Measurements from ENCODE around the gene SLC30A7. TPM values are rescaled to one million over a fixed set of nuclear protein-coding genes. Genes with fewer than 3 reads are reported as not detected.

Gene SLC30A7
- total RNA-seq, 2 donors from 2014 or later = 21.7 to 26.2 TPM

DNA sequence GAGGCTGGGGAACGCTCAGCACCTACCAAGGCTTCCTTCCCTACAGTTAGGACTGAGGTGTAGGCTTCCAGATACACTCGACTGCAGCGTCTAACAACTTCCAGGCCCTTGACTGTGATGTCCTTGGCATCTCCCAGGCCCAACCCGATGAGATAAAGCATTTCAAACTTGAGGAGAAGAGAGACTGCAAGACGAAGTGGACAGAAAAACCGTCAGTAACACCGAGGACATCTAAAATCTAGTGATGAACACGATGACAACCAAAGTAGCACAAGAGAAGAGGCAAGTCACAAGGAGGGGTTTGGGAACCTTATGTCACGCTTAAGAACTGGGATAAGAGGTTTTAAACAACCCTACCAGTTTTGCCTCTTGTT is 129.4 kb downstream of the SLC30A7 start:
- Mint-ChIP-seq H3K4me3 (peak overlapping the region; percentile 84), H3K4me1 (peaks cover 32% of the 10 kb centered on the region), H3K9me3 (no peaks in the 10 kb centered on the region), H3K27ac (peak overlapping the region; percentile 95), H3K36me3 (ENCODE audit: low read depth) (peaks cover 6% of the 10 kb centered on the region), H3K27me3 (ENCODE audit: insufficient read depth) (no peaks in the 10 kb centered on the region)
- 0 to 5% methylated on average over 5 to 9 of the region's 9 CpGs for WGBS, 2 experiments (ENCODE audit: insufficient coverage in 1 of 2, insufficient read length in 1 of 2)
- Histone ChIP-seq H3K9ac (ENCODE audit: extremely low read depth, low read length, poor library complexity, severe bottlenecking) (peak overlapping the region; percentile 73), H3K9me3 (ENCODE audit: control insufficient read depth, low read length) (no peaks in the 10 kb centered on the region), H3K36me3 (ENCODE audit: control insufficient read depth, insufficient read depth, low read length) (peaks cover 20% of the 10 kb centered on the region), H3K27ac (ENCODE audit: low read depth, low read length) (no peak overlapping the region), H3K27me3 (ENCODE audit: control insufficient read depth, insufficient read depth, low read length, poor library complexity, severe bottlenecking) (no peaks in the 10 kb centered on the region), H3K4me3 (ENCODE audit: low read length) (peak overlapping the region; percentile 96), H3K4me1 (ENCODE audit: control insufficient read depth, insufficient read depth, low read length) (peaks cover 15% of the 10 kb centered on the region)
- TF ChIP-seq, protein P1, sequence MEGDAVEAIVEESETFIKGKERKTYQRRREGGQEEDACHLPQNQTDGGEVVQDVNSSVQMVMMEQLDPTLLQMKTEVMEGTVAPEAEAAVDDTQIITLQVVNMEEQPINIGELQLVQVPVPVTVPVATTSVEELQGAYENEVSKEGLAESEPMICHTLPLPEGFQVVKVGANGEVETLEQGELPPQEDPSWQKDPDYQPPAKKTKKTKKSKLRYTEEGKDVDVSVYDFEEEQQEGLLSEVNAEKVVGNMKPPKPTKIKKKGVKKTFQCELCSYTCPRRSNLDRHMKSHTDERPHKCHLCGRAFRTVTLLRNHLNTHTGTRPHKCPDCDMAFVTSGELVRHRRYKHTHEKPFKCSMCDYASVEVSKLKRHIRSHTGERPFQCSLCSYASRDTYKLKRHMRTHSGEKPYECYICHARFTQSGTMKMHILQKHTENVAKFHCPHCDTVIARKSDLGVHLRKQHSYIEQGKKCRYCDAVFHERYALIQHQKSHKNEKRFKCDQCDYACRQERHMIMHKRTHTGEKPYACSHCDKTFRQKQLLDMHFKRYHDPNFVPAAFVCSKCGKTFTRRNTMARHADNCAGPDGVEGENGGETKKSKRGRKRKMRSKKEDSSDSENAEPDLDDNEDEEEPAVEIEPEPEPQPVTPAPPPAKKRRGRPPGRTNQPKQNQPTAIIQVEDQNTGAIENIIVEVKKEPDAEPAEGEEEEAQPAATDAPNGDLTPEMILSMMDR (conservative IDR thresholded peaks at IDR 0.05) = no peak
- peak; percentile 74 for DNase-seq

DNA sequence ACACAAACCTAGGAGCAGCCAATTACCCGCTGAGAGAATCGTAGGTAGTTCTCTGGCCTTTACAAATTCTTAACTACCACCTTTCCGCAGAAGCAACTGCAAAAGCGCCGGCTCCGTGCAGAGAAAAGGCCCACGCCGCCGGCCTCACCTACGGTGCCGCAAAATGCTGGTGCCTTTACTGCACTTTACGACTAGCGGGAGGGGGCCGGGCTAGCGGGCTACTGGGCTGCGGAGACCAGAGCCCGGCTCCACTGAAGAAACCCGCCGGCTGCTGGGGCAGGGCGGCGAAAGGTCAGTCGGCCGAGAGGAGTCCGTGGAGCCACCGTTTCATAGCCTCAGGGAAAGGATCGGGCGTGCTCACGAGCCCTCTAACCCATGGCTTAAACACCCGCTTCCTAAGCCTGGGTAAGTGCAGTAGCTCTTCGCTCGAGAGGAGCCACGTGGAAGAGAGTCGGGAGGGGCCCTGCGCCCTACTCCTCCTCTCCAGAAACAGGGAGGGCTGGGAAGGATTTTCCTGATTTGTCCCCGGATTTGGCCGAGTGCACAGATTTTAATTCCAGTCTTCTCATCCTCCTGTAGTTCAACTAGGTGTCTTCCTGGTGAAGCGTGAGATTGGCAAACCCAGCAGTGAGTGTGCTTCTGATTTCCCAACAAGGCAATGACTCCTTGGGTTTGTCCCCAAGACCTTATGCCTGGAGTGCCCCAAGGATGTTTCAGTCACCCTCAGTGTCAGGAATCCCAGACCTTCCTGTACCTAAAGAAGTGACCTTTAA is 130.0 kb downstream of the SLC30A7 start, which contains the start of gene DPH5:
DPH5 (minus strand) TSS at position 128 of the 773 bp plus-strand sequence. CDS start 341 bp downstream, outside the sequence.
- Histone ChIP-seq H3K4me3 (ENCODE audit: low read length) (peak within 1 kb of the TSS; percentile 96), H3K4me1 (ENCODE audit: control insufficient read depth, insufficient read depth, low read length) (peaks cover 15% of the 10 kb centered on the region), H3K36me3 (ENCODE audit: control insufficient read depth, insufficient read depth, low read length) (peaks cover 18% of the 10 kb centered on the region), H3K27ac (ENCODE audit: low read depth, low read length) (peak within 1 kb of the TSS; percentile 64), H3K9ac (ENCODE audit: extremely low read depth, low read length, poor library complexity, severe bottlenecking) (peak within 1 kb of the TSS; percentile 73), H3K9me3 (ENCODE audit: control insufficient read depth, low read length) (no peaks in the 10 kb centered on the region), H3K27me3 (ENCODE audit: control insufficient read depth, insufficient read depth, low read length, poor library complexity, severe bottlenecking) (no peaks in the 10 kb centered on the region)
- peak; percentile 97 for DNase-seq
- Mint-ChIP-seq H3K4me3 (peak within 1 kb of the TSS; percentile 84), H3K9me3 (no peaks in the 10 kb centered on the region), H3K4me1 (peaks cover 32% of the 10 kb centered on the region), H3K27ac (peak within 1 kb of the TSS; percentile 95), H3K27me3 (ENCODE audit: insufficient read depth) (no peaks in the 10 kb centered on the region), H3K36me3 (ENCODE audit: low read depth) (peaks cover 7% of the 10 kb centered on the region)
- WGBS, 2 experiments (ENCODE audit: insufficient coverage in 1 of 2, insufficient read length in 1 of 2) = 0% methylated on average over 15 to 37 of the region's 37 CpGs
- TF ChIP-seq, protein P1 (conservative IDR thresholded peaks at IDR 0.05) = no peak

- Mint-ChIP-seq H3K27me3 (ENCODE audit: insufficient read depth) (no peaks in the 10 kb centered on the region), H3K4me1 (peaks cover 32% of the 10 kb centered on the region), H3K36me3 (ENCODE audit: low read depth) (peaks cover 10% of the 10 kb centered on the region), H3K4me3 (peak overlapping the region; percentile 84), H3K9me3 (no peaks in the 10 kb centered on the region), H3K27ac (peak overlapping the region; percentile 95)
- DNase-seq = no peak
- Histone ChIP-seq H3K9ac (ENCODE audit: extremely low read depth, low read length, poor library complexity, severe bottlenecking) (peak overlapping the region; percentile 73), H3K9me3 (ENCODE audit: control insufficient read depth, low read length) (no peaks in the 10 kb centered on the region), H3K4me3 (ENCODE audit: low read length) (peak overlapping the region; percentile 96), H3K27ac (ENCODE audit: low read depth, low read length) (peak overlapping the region; percentile 64), H3K27me3 (ENCODE audit: control insufficient read depth, insufficient read depth, low read length, poor library complexity, severe bottlenecking) (no peaks in the 10 kb centered on the region), H3K4me1 (ENCODE audit: control insufficient read depth, insufficient read depth, low read length) (peaks cover 15% of the 10 kb centered on the region), H3K36me3 (ENCODE audit: control insufficient read depth, insufficient read depth, low read length) (peaks cover 13% of the 10 kb centered on the region)
- TF ChIP-seq, protein P1 (conservative IDR thresholded peaks at IDR 0.05) = no peak
- 50 to 59% methylated on average over 3 to 5 of the region's 5 CpGs for WGBS, 2 experiments (ENCODE audit: insufficient coverage in 1 of 2, insufficient read length in 1 of 2)
Measured at GRCh38 chr1:101026430-101026788, 130.5 kb downstream of the SLC30A7 start.

Data from endodermal cell (in vitro differentiated cells).